ENCODE results near the gene NANOG.
A peak's percentile ranks its signal among the peaks of the same experiment; 100 is the strongest.
"Not testable (repeated sequence)": the region's sequence is repeated elsewhere in the genome, so short reads cannot be mapped to it uniquely, and the experiment has no call there.

NANOG gene

GRCh38 chr12:7806319-7806718, 17.1 kb downstream of the NANOG start:
- DNase-seq (ENCODE audit: low read depth) = not testable (repeated sequence)

- DNase-seq (ENCODE audit: low read depth) = peak; percentile 70
Observed at GRCh38 chr12:7806863-7807487, 17.8 kb downstream of the NANOG start.

GRCh38 chr12:7825754-7826153, 36.6 kb downstream of the NANOG start:
- not testable (repeated sequence) for DNase-seq (ENCODE audit: low read depth)

DNA sequence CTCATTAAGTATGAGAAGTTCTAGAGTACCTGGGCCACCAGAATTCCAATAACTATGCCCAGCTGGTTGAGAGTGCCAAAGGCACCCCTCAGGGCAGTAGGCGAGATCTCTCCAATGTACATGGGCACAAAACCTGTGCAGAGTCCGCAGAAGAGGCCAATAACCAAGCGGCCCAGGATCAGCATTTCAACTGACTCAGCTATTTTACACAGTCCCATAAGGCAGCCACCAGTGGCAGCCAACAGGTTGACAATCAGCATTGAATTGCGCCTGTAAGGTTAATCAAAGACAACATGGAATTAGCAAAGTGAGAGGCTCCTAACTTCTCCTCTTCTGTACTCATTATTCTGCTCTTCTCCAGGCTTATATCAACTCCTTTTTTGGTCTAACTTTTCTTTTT, 40.5 kb downstream of the NANOG start:
- not testable (repeated sequence) for DNase-seq (ENCODE audit: low read depth)

- peak; percentile 70 for DNase-seq (ENCODE audit: low read depth)
Observed at GRCh38 chr12:7832059-7832696, 43.0 kb downstream of the NANOG start.

- not testable (repeated sequence) for DNase-seq (ENCODE audit: low read depth)
Observed at GRCh38 chr12:7833201-7833600, 44.0 kb downstream of the NANOG start.

GRCh38 chr12:7833831-7834230, 44.6 kb downstream of the NANOG start:
- peak; percentile 11 for DNase-seq (ENCODE audit: low read depth)

GRCh38 chr12:7834701-7835100, 45.5 kb downstream of the NANOG start:
- DNase-seq (ENCODE audit: low read depth) = no peak

DNA sequence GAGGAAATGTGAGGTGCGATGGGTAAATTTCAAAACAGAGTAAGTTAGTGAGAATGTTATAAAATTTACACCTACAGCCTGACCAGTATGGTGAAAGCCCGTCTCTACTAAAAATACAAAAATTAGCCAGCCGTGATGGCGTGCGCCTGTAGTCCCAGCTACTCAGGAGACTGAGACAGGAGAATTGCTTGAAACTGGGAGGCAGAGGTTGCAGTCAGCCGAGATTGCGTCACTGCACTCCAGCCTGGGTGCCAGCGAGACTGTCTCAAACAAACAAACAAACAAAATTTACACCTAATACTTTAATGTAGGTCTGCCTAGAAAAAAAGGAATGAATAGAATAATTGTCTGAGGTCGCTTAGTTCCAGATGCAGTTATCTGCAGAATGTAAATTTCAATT, 45.9 kb downstream of the NANOG start:
- no peak for DNase-seq (ENCODE audit: low read depth)

DNA sequence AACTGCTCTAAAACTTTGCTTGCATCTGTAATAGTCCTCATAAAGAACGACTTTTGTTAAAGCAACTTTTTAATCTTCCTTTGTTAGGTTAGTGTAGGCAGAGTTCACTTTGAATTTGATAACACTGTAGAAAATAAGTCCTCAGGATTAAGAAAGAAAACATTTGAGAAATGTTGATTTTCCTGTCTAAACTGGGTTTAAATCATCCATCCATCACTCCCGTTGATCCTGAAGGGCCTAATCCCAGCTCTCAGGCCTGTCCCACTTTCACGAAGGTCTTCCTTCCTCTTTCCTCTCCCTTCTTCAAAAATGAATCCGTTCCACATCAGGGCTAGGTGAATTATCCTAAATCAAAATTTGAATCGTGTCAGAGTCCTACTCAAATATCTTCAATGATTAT, 46.6 kb downstream of the NANOG start:
- no peak for DNase-seq (ENCODE audit: low read depth)

GRCh38 chr12:7837366-7837765, 48.2 kb downstream of the NANOG start:
- DNase-seq (ENCODE audit: low read depth) = no peak

GRCh38 chr12:7839226-7839625, 50.0 kb downstream of the NANOG start:
- not testable (repeated sequence) for DNase-seq (ENCODE audit: low read depth)

DNA sequence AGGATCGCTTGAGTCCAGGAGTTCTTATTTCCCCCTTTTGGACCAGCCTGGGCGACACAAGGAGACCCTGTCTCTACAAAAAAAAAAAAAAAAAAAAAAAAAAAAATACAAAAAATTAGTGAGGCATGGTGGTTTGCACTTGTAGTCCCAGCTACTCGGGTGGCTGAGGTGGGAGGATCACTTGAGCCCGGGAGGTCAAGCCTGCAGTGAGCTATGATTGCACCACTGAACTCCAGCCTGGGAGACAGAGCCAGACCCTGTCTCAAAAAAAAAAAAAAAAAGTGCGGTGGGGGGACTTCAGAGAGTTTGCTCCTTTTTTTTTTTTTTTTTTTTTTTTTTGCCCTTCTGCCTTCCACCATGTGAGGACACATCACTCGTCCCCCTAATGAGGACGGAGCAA, 50.6 kb downstream of the NANOG start:
- not testable (repeated sequence) for DNase-seq (ENCODE audit: low read depth)

DNA sequence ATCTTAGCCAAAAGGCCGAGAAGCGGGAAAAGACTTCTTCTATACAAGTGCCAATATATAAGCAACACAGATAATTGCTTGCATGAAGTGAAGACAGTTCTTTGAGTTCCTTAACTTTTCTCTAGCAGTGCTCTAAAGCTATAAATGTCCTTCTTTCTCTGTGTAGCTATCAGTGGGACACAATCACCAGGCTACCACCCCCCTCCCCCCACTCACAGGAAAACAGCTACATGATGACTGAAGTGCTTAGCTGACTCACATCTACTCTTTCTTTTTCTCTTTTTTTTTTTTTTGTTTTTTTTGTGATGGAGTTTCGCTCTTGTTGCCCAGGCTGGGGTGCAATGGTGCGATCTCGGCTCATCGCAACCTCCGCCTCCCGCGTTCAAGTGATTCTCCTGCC, 53.2 kb downstream of the NANOG start:
- DNase-seq (ENCODE audit: low read depth) = not testable (repeated sequence)

DNA sequence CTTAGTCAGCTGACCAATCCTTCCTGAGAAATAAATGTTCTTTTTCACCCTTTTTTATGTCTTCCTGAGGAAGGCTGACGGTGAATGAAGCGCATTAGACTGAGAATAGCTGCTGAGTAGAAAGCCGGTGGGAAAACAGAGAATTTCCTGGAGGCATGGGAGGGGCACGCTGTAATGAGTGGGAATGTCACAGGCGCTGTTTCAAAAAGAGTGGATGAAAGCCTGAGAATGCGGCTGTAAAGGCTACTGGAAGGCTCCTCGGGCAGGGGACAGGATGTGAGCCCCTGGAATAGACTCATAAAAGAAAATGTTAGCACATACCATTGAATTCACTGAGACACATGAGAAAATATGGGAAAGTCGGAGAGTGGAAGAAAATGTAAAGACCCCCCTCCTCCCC, 53.9 kb downstream of the NANOG start:
- DNase-seq (ENCODE audit: low read depth) = not testable (repeated sequence)

DNA sequence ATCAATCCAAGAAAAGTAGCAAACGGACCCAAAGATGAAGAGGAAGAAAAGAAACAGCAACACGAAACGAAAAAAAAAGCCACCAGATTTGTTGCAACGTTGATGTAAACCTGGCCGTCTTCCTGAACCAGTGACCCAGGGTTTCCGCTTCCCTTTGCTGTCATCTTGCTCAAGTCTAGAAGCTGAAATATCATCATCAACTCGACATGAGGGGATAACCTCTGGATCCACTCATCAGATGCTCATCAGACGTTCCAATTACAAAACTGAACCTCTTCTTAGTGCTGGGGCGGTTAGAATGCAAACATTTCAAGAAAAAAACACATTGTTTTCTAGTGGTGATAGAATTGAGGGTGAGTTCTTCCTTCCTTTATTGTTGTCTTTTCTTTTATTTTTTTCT, 54.4 kb downstream of the NANOG start:
- not testable (repeated sequence) for DNase-seq (ENCODE audit: low read depth)

DNA sequence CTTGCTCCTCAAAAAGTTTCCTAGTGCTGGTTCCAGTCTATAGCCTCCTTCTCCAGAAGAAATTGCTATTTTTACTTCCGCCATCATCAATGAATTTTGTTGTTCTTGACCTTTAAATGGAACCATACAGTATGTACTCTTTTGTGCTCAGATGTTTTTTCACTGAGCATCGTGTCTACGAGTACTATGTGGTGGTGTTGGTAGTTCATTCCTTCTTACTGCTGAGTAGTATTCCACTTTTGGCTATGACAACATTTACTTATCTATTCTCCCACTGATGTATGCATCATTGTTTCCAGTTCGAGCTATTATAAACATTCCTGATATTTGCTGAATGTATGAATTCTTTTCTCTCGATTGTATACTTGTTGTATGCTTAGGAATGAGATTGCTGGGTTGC, 54.9 kb downstream of the NANOG start:
- DNase-seq (ENCODE audit: low read depth) = no peak

- DNase-seq (ENCODE audit: low read depth) = not testable (repeated sequence)
Observed at GRCh38 chr12:7847226-7848097, 58.3 kb downstream of the NANOG start.

- DNase-seq (ENCODE audit: low read depth) = not testable (repeated sequence)
Observed at GRCh38 chr12:7848098-7848422, 58.9 kb downstream of the NANOG start.
